H1 (cell line): ENCODE data around the gene KRTAP10-5. TPM values are rescaled to one million over a fixed set of nuclear protein-coding genes. Genes with fewer than 3 reads are reported as not detected.

ENCODE experiments used
- HDAC2 ChIP-seq, 2 experiments: fragments of 300-600 bp in 1 of 2; sonication (generic) in 1 of 2; IDR thresholded peaks; 2 replicates each; pipeline ENCODE4 v1.6.1; 2011 to 2012; ENCODE audit warnings: low read depth in 2 of 2, low read length in 2 of 2, mild to moderate bottlenecking in 2 of 2, moderate library complexity in 2 of 2, borderline replicate concordance in 1 of 2, inconsistent platforms in 1 of 2
- HDAC6 ChIP-seq: IDR thresholded peaks from one replicate; pipeline ENCODE4 v1.7.1; 2012; ENCODE audit warnings: low read depth, mild to moderate bottlenecking, inconsistent platforms, low read length, moderate library complexity
- NRF1 ChIP-seq: IDR thresholded peaks from 2 replicates; pipeline ENCODE4 v1.6.1; 2011; ENCODE audit warnings: mild to moderate bottlenecking, low read depth, low read length, improper control_type of control experiment
- RBBP5 ChIP-seq: IDR thresholded peaks from 2 replicates; pipeline ENCODE4 v1.7.1; 2012; ENCODE audit warnings: low read depth, mild to moderate bottlenecking, inconsistent platforms, low read length, moderate library complexity, borderline replicate concordance
- SIN3A ChIP-seq, 2 experiments: IDR thresholded peaks in 1 of 2; conservative IDR thresholded peaks in 1 of 2; 2 replicates each; pipeline ENCODE4 v1.6.1; 2011 to 2012; ENCODE audit warnings: low read length in 2 of 2, improper control_type of control experiment in 1 of 2, low read depth in 1 of 2, mild to moderate bottlenecking in 1 of 2
- polyA plus RNA-seq, 7 experiments: library from polyadenylated mRNA; depleted of rRNA in 3 of 7; stranded (reverse) in 5 of 7; unstranded in 2 of 7; fragments of >200 nt in 5 of 7; fragments of 200-250 nt in 2 of 7; gene quantifications; 1 replicate in 5 of 7; 2 replicates in 1 of 7; 4 replicates in 1 of 7; pipeline versions ENCODE4 v1.2.1 to v1.2.3, GENCODE V29; 2011 to 2013; ENCODE audit warnings: missing spikeins in 2 of 7, mixed read lengths in 2 of 7
- total RNA-seq: library from RNA; stranded (reverse); fragmentation: NEBNext Ultra II Directional; extraction: Animal tissue kit (Norgen Biotek cat#: 25700); gene quantifications from 2 replicates; pipeline ENCODE4 v1.2.1, GENCODE V29; 2021
- TF ChIP-seq, protein P1 (sequence below): fragments of 300-600 bp; sonication (generic); IDR thresholded peaks from 2 replicates; pipeline ENCODE4 v1.7.1; 2012; ENCODE audit warnings: low read length, moderate library complexity, mild to moderate bottlenecking, inconsistent platforms; ENCODE audit not compliant: insufficient replicate concordance

The KRTAP10-5 gene
- total and polyA plus RNA-seq, 2 of the 8 experiments (the other 6 are each of a cell fraction or from before 2014, with no cell fraction given), result 0.09 TPM; not detected in 1

DNA sequence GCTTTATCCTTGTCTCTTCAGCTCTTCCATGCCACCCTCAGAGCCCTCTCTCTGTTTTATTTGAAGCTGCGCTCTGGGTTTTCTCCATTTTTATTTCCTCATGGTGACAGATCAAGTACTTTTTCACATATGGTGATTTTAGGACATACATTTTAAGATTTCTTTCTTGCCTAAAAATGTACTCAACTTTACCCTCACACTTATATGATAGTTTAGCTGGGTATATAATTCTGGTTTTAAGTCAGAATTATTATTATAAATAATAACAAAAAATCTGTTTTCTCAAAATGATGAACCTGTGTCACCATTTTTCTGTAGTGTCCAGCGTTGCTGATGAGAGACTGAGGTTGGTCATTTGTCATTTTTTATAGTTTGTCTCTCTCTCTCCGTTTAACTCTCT, 754 bp upstream of the KRTAP10-5 start (continued):
- TF ChIP-seq, protein P1, sequence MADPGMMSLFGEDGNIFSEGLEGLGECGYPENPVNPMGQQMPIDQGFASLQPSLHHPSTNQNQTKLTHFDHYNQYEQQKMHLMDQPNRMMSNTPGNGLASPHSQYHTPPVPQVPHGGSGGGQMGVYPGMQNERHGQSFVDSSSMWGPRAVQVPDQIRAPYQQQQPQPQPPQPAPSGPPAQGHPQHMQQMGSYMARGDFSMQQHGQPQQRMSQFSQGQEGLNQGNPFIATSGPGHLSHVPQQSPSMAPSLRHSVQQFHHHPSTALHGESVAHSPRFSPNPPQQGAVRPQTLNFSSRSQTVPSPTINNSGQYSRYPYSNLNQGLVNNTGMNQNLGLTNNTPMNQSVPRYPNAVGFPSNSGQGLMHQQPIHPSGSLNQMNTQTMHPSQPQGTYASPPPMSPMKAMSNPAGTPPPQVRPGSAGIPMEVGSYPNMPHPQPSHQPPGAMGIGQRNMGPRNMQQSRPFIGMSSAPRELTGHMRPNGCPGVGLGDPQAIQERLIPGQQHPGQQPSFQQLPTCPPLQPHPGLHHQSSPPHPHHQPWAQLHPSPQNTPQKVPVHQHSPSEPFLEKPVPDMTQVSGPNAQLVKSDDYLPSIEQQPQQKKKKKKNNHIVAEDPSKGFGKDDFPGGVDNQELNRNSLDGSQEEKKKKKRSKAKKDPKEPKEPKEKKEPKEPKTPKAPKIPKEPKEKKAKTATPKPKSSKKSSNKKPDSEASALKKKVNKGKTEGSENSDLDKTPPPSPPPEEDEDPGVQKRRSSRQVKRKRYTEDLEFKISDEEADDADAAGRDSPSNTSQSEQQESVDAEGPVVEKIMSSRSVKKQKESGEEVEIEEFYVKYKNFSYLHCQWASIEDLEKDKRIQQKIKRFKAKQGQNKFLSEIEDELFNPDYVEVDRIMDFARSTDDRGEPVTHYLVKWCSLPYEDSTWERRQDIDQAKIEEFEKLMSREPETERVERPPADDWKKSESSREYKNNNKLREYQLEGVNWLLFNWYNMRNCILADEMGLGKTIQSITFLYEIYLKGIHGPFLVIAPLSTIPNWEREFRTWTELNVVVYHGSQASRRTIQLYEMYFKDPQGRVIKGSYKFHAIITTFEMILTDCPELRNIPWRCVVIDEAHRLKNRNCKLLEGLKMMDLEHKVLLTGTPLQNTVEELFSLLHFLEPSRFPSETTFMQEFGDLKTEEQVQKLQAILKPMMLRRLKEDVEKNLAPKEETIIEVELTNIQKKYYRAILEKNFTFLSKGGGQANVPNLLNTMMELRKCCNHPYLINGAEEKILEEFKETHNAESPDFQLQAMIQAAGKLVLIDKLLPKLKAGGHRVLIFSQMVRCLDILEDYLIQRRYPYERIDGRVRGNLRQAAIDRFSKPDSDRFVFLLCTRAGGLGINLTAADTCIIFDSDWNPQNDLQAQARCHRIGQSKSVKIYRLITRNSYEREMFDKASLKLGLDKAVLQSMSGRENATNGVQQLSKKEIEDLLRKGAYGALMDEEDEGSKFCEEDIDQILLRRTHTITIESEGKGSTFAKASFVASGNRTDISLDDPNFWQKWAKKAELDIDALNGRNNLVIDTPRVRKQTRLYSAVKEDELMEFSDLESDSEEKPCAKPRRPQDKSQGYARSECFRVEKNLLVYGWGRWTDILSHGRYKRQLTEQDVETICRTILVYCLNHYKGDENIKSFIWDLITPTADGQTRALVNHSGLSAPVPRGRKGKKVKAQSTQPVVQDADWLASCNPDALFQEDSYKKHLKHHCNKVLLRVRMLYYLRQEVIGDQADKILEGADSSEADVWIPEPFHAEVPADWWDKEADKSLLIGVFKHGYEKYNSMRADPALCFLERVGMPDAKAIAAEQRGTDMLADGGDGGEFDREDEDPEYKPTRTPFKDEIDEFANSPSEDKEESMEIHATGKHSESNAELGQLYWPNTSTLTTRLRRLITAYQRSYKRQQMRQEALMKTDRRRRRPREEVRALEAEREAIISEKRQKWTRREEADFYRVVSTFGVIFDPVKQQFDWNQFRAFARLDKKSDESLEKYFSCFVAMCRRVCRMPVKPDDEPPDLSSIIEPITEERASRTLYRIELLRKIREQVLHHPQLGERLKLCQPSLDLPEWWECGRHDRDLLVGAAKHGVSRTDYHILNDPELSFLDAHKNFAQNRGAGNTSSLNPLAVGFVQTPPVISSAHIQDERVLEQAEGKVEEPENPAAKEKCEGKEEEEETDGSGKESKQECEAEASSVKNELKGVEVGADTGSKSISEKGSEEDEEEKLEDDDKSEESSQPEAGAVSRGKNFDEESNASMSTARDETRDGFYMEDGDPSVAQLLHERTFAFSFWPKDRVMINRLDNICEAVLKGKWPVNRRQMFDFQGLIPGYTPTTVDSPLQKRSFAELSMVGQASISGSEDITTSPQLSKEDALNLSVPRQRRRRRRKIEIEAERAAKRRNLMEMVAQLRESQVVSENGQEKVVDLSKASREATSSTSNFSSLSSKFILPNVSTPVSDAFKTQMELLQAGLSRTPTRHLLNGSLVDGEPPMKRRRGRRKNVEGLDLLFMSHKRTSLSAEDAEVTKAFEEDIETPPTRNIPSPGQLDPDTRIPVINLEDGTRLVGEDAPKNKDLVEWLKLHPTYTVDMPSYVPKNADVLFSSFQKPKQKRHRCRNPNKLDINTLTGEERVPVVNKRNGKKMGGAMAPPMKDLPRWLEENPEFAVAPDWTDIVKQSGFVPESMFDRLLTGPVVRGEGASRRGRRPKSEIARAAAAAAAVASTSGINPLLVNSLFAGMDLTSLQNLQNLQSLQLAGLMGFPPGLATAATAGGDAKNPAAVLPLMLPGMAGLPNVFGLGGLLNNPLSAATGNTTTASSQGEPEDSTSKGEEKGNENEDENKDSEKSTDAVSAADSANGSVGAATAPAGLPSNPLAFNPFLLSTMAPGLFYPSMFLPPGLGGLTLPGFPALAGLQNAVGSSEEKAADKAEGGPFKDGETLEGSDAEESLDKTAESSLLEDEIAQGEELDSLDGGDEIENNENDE, result no peak
- TF ChIP-seq HDAC2 (IDR thresholded peaks at IDR 0.05; ENCODE audit: borderline replicate concordance in 1 of 2, low read depth in 2 of 2, low read length in 2 of 2) (no peak), HDAC6 (no peak), SIN3A (conservative IDR thresholded peaks at IDR 0.05 in 1 of 2, IDR thresholded peaks at IDR 0.05 in 1 of 2; ENCODE audit: low read depth in 1 of 2, low read length in 2 of 2) (no peak), NRF1 (no peak), RBBP5 (no peak)
